HG02973 (cell line): Measurements from ENCODE around the gene PTTG1IP.
"Not testable (repeated sequence)": the region's sequence is repeated elsewhere in the genome, so short reads cannot be mapped to it uniquely, and the experiment has no call there.

Experiments
- ATAC-seq: cut with Tn5 transposase; IDR thresholded peaks from one replicate; pipeline ENCODE4 v1.9.1; 2021; ENCODE audit warnings: moderate library complexity; ENCODE audit not compliant: unreplicated experiment

Gene PTTG1IP, protein sequence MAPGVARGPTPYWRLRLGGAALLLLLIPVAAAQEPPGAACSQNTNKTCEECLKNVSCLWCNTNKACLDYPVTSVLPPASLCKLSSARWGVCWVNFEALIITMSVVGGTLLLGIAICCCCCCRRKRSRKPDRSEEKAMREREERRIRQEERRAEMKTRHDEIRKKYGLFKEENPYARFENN

DNA sequence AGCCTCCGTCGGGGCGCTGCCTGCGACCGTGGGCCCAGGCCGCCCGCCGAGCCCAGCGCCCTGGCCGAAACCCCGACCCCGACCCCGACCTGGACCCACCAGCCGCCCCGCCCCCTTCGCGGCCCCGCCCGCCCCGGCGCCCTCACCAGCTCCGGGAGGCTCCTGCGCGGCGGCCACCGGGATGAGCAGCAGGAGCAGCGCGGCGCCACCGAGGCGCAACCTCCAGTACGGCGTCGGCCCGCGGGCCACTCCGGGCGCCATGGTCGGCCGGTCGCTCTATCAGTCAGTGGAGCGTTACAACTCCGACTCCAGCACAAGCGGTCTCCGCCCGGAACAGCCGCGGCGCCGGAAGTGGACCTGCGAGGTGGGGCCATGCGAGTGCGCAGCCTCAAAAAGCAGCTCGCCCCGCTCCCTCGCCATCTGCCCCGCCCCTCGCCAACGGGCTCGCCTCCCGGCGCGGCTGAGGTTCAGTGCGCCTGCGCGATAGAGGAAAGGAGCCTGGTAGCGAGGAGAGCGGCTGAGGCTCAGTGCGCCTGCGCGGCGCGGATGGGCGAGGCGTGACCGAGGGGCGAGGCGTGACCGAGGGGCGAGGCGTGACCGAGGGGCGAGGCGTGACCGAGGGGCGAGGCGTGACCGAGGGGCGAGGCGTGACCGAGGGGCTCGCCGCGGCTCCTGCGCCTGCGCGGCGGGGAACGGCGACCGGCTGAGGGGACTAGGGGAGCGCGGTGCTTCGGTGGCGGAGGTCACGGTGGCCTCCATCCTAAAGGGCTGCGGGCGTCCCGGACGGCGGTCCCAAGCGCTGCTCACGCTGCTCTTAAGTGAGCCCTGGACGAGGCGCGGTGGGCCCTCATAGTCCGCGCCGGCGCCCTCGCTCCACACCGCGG, at the start of gene PTTG1IP:
Gene PTTG1IP (minus strand): TSS at position 335 of the 884 bp plus-strand sequence. CDS start 74 bp downstream, at position 261.
- peak; percentile 54 for ATAC-seq

DNA sequence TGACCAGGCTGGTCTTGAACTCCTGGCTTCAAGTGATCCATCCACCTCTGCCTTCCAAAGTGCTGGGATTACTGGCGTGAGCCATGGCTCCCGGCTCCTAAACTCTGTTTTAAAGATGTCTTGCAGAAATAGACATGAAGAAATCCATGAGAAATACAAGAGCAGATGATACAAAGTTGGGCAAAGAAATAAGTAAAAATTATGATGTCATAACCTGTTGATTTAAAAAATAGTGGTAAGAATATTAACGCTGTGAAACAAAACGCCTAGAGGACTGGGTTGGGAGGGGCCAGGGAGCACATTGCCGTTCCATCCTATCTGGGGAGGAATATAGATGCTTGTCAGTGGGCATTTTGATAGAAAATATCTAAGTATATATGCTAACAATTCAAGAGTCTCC, 48.4 kb upstream of the PTTG1IP start:
- no peak for ATAC-seq

DNA sequence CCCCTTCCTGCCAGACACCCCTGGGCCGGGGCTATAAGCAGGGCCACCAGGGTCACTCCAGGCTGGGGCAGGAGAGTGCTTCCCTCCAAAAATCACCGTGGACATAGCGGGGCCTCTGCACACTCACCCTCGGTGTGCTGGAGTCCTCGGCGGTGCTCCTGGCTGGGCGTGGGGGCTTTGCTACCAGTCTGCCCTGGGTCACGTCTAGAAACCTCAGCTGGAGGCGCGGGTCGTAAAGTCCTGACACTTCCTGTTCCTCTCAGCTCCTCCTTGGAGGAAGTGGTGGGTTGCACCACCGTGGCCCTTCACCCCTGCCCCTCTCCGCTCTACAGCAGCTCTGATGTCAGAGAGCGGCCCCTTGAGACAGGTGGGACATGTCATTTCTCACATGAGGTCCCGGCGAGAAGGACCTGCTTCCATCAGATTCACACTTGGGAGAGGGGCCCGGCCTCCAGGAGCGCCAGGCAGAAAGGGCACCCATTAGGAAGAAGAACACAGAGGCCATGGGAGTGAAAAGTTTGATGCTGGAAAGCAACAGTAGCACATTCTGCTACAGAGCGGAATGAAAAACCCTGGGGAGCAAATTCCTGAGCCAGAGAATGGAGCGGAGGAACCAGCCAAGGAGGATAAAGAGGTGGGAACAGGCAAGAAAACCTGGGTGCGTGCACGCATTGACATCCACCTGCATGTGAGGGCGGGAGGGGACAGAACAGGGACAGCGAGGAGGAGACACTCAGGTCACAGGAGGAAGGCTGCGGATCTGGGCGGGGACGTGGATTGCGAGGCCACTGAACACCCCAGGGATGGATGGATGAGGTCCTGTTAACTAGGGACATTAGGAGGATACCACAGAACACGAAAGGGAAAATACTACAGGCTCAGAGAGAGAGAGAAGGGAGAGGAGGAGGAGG, 47.5 kb upstream of the PTTG1IP start, which contains the start of gene ITGB2:
Gene ITGB2 (minus strand): TSS at position 206 of the 911 bp plus-strand sequence. CDS start 10,117 bp downstream, outside the sequence.
- no peak for ATAC-seq

DNA sequence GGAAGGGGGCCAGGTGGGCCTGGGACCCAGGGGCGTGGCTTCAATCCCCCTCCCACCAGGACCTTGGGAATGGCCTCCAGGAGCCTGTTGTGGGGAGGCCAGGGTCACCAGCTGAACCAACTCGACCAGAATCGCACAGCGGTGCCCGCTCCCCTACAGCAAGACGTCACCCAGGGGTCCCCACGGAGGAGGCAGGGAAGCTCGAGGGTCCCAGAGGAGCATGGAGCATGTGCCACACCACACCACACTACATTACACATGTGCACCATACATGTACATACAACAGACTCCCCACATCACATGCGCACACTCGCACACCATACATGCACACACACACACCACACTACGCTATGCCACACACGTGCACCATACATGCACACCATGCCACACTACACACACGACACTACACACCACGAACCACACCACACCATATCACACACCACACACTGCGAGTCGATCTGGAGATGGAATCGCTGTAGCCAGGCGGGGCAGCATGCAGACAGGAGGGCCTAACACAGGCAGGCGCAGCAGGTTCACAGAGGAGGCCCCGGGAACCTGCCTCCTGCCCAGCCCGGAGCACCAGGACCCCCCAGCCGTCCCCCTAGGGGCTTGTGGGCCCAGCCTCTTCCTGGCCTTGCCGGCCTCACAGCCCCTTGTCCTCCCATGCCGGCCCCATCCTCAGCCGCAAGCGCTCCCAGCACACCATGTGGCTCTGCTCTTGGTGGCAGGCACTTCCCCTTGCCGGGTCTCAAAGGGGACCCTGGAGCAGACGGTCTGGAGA, 46.6 kb upstream of the PTTG1IP start:
- no peak for ATAC-seq

DNA sequence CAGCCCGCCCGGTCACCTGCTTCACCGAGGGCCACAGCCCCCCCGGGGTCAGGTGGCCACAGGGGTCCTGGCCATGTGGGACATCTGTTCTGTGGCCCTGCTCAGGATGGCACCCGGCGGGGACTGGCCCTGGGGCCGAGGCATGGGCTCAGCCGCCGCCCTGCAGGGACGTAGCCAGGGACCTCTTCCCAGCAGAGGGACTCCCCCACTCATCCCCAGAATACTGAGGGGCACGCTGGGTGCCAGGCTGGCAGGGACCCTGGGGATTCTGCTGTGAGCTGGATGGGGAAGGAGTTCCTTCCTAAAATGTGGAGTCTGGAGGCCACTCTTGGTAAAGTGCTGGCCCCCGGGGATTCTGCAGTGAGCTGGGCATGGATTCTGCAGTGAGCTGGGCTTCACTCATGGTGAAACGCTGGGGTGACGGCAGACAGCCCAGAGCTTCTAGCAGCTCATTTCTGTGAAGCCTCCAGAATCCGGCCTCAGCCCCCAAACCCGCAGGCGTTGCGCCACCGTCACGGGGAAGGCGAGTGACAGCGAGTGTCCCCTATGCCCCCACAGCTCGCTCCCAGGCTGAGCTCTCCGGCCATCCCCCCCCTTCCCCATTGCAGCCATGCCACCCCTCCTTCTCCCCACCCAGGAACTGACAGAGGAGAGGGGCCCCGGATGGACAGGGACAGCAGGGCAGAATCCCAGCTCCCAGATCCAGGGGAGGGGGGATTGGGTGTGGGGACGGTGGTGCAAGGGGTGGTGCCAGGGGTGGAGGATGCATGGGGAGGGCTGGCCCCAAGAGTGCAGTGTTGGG, 45.8 kb upstream of the PTTG1IP start:
- no peak for ATAC-seq

DNA sequence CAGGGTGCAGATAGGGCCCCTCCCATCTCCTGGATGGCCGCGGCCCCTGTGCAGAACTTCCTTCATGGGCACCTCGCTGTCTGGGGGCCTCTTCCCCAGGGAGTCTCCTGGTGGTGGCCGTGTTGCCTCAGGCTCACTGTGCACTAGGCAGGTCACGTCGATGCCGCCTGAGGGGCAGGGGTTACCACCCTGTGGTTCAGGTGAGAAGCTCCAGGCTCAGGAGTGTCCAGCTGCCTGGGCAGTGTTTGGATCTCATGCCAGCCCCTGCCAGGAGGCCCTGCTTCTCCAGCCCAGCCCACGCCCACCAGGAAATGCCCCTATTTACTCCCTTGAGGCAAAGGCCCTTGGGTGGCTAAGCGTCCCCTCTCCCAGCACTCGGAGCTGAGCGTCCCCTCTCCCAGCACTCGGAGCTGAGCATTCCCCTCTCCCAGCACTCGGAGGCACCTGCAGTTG, 45.1 kb upstream of the PTTG1IP start:
- no peak for ATAC-seq

DNA sequence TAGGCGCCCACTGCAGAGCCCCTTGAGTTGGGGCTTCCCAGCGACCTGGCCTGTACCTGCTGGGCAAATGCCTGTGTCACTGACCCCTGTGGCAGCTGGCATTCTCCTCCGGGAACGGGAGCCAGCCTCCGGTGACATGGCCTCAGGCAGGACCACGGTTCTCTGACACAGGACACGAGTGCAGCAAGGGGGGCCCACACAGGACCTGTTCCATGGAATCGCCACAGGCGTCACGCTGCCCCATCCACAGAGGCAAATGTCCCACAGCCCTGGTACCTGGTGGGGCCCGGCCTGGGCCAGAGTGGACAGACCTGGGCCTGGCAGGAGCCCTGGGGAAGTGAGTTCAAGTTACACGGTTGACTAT, 44.6 kb upstream of the PTTG1IP start:
- ATAC-seq = no peak

DNA sequence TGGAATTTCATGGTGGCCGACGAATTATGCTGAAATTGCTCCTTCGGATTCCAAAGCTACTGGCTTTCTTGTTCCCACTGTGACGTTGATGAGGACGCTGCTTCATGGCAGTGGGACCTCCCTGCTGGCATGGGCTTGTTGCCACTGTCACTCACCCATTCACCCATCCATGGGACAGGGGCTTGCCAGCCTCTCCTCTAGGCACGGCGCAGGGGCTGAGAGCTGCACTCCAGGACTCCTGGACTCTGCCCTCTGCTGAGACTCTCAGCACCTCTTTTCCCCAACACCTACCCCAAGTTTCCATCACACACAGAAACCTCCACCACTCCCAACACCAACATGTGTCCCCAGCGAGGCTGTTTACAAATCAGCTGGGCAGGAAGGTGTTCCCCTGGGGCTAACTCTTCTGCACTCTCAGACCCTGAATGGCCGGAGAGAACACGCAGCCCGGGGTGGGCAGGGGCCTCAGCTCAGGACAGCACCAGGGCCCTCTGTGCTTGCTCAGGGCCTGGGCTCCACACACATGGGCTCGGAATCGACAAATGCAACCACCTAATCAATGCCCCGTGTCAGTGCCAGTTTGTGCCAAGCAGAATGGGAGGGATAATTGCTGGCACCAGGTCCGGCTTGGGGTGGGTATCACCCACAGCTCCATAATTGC, 44.1 kb upstream of the PTTG1IP start:
- no peak for ATAC-seq

DNA sequence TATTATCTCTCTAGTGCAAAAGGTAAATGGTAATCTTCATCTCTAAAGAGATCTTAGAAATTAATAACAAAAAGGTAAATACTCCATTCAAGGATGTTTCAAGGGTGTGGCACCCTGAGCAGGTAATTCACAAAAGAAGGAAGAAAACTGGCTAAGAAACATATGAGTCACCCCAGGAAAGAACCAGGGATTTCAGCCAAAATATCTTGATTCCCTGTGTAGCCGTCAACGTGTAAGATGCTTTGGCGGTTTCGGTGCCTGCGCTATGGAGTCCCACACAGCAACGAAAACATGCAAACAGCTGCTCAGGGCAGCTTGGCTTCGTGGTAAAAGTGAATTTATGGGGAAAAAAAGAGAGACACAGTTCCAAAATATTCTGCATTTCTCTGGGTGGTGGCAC, 43.5 kb upstream of the PTTG1IP start:
- ATAC-seq = no peak

DNA sequence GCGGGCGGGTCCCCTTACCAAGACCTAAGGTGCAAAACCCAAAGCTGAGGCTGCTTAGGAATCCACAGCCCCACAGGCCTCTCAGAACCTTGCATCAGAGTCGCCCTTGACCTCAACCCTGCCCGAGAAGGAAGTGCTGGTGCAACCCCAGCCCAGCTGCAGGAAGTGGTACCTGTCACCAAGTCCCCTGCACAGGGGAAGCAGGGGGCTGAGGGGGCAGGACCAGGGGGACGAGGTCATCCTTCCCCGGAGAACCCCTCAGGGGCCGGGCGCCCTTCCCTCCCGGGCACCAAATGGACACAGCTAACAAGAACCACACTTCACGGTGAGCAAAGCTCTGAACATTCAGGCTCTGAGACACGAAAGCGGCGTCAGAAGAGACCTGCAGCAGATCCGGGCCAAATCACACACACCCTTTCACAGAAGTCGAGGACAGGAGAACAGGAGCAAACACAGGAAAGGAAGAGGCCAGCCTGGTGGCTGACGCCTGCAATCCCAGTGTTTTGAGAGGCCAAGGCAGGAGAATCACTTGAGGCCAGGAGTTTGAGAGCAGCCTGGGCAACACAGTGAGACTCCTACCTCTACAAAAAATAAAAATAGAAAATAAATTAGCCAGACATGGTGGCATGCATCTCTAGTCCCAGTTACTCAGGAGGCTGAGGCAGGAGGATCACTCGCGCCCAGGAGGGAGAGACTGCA, 40.8 kb upstream of the PTTG1IP start:
- ATAC-seq = peak; percentile 49

DNA sequence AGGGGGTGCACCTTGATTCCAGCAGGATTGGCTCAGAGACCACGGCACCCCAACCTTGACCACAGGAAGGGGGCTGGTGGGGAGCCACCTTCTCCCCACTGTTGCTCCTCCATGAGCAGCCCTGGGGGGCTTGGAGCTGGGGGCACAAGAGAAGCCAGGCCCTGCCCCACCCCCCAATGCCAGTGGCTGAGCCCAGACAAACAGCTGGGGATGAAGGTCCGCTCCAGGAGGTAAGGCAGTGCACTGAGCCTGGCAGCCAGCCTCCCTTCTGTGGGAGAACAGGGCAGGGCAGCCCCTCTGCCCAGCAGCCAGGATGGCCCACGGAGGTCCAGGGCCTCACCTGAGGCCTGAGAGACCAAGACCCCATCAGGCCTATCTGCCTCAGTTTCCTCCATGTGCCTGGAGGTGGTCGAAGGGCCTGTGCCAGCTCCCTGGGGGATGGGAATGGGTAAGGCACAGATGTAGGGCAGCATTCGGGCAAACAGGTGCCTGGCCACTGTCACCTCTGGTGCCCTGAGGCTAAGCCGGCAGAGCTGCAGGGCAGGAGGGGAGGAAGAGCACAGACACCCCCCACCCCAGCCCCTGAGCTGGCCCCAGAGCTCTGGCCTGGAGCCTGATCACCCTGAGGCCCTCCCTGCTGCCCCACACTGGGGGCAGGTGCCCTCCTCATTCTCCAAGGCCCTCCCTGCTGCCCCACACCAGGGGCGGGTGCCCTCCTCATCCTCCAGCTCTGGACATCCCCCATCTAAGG, 40.1 kb upstream of the PTTG1IP start:
- no peak for ATAC-seq

DNA sequence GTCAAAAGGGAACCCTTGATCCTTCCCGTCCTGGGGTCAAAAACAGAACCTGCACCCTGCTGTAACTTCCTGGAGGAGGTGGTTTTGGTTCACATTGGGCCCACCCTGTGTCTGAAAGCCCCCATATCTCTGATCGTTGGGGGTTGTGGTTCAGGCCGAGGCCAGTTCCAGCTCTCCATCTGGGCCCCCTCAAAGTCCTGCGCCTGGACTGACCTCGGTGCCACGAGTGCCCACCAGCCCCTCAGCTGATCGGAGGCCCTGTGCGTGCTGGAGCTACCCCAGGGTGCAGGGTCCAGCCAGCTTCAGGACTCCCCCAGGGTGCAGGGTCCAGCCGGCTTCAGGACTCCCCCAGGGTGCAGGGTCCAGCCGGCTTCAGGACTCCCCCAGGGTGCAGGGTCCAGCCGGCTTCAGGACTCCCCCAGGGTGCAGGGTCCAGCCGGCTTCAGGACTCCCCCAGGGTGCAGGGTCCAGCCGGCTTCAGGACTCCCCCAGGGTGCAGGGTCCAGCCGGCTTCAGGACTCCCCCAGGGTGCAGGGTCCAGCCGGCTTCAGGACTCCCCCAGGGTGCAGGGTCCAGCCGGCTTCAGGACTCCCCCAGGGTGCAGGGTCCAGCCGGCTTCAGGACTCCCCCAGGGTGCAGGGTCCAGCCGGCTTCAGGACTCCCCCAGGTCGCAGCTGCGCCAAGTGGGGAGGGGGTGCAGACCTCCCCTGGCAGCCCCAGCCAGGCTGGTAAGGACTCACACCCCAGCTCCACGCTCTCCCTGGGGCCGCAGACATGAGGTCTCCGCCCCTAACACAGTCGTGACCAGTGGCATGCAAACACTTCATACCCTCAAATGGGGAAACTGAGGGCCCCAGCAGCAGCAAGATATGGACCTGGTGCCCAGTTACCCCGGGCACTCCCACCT, 39.3 kb upstream of the PTTG1IP start:
- ATAC-seq = not testable (repeated sequence)

DNA sequence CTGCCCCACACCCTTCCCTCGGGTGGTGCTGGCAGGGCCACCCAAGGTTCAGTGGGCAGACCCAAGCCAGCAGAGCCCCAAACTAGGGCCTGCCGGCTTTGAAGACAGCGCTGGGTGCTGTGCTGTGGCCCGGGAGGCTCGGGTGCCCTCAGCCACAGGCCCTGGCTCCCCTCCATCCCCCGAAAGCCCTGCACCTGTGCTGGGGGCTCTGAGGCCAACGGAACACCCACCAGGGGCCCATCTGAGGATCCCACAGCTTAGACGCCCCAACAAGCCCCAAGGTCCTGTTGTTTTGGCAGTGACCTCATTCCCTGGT, 38.6 kb upstream of the PTTG1IP start:
- no peak for ATAC-seq

DNA sequence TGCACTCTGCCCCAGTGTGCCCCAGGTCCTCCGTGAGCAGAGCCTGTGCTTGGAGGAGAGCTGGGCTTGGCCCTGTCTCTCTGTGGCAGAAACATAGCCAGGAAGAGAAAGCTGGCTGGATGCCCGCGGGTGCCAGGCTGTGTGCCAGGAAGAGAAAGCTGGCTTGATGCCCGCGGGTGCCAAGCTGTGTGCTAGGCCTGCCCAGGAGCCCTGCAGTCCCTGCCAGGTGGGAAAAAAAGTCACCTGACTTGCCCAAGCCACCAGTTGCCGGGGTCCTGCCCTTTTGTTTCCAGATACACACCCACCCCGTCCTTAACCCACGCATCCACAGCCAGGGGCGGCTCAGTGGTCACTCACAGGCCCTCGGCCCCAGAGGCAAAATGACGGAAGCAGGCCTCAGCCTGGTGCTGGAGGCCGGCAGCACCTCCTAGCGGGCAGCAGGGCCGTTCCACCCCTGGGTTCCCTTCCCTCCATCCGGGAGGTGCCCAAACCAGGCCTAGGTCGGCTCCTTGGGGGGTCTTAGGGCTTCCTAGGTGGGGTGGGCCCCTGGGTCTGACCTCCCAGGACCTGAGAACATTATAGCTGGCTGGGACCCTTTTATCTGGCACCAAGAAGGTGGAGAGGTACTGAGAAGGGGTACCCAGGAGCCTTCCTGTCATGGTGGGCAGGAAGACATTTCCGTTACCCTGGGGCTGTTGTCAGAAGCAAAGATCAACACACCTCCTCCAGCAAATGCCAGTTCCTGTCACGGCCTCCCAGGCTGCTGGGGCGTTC, 38.1 kb upstream of the PTTG1IP start:
- no peak for ATAC-seq

DNA sequence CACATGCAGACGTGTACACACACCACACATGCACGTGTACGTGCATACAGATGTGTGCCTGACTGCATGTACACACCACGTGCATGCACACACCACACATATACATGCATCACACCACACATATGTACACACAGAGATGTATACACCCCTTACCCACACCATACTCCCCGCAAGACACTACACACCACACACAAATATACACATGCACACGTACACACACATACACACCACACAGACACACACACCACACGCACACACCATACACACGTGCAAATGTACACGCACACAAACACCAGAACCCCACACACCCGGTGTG, 37.5 kb upstream of the PTTG1IP start:
- ATAC-seq = no peak
